Measurements from ENCODE around the gene HES6.

- TF ChIP-seq CTCF (IDR thresholded peaks at IDR 0.05) = no peak
- TF ChIP-seq POLR2AphosphoS5 (IDR thresholded peaks at IDR 0.05) = no peak
- no peak for TF ChIP-seq POLR2A (IDR thresholded peaks at IDR 0.05)
Observed at GRCh38 chr2:238282861-238283738, 43.3 kb upstream of the HES6 start.
